ENCODE data around the gene ROR2. TPM values are rescaled to one million over a fixed set of nuclear protein-coding genes. Genes with fewer than 3 reads are reported as not detected.
A peak's percentile ranks its signal among the peaks of the same experiment; 100 is the strongest.

Gene ROR2
- total and polyA plus RNA-seq, 2 donors, result 4.5 to 7.1 TPM

GRCh38 chr9:91908746-91909145, 41.3 kb downstream of the ROR2 start:
- no peak overlapping the region for H3K4me3 ChIP-seq (ENCODE audit: low read length in 2 of 2)
- WGBS, result 65% methylated on average over 4 of the region's 4 CpGs
- no peak for DNase-seq (ENCODE audit: low read depth in 6 of 9, low spot score in 9 of 9)
- H3K27ac ChIP-seq (ENCODE audit: low read depth in 1 of 2, low read length in 1 of 2), result no peak overlapping the region
- H3K9me3 ChIP-seq (ENCODE audit: control insufficient read depth in 2 of 2, insufficient read depth in 1 of 2, low read length in 1 of 2), result no peaks in the 10 kb centered on the region
- peaks cover 0 to 4% of the 10 kb centered on the region in 2 donors for H3K27me3 ChIP-seq (ENCODE audit: control insufficient read depth in 2 of 2, insufficient read depth in 1 of 2, low read length in 1 of 2)
- H3K36me3 ChIP-seq (ENCODE audit: control insufficient read depth in 2 of 2, insufficient read depth in 2 of 2, low read length in 1 of 2), result no peaks in the 10 kb centered on the region
- peaks cover 0 to 14% of the 10 kb centered on the region in 2 donors for H3K4me1 ChIP-seq (ENCODE audit: control insufficient read depth in 2 of 2, insufficient read depth in 2 of 2, low read length in 2 of 2)

- H3K36me3 ChIP-seq (ENCODE audit: control insufficient read depth in 2 of 2, insufficient read depth in 2 of 2, low read length in 1 of 2), result no peaks in the 10 kb centered on the region
- H3K4me1 ChIP-seq (ENCODE audit: control insufficient read depth in 2 of 2, insufficient read depth in 2 of 2, low read length in 2 of 2), result peaks cover 0 to 14% of the 10 kb centered on the region in 2 donors
- no peak for DNase-seq (ENCODE audit: low read depth in 6 of 9, low spot score in 9 of 9)
- peaks cover 0 to 4% of the 10 kb centered on the region in 2 donors for H3K27me3 ChIP-seq (ENCODE audit: control insufficient read depth in 2 of 2, insufficient read depth in 1 of 2, low read length in 1 of 2)
- H3K4me3 ChIP-seq (ENCODE audit: low read length in 2 of 2), result no peak overlapping the region
- no peaks in the 10 kb centered on the region for H3K9me3 ChIP-seq (ENCODE audit: control insufficient read depth in 2 of 2, insufficient read depth in 1 of 2, low read length in 1 of 2)
- H3K27ac ChIP-seq (ENCODE audit: low read depth in 1 of 2, low read length in 1 of 2), result no peak overlapping the region
- 93% methylated on average over 2 of the region's 2 CpGs for WGBS
Observed at GRCh38 chr9:91908293-91908623, 41.8 kb downstream of the ROR2 start.

GRCh38 chr9:91907484-91908292, 42.3 kb downstream of the ROR2 start:
- H3K27ac ChIP-seq (ENCODE audit: low read depth in 1 of 2, low read length in 1 of 2), result no peak overlapping the region
- H3K4me1 ChIP-seq (ENCODE audit: control insufficient read depth in 2 of 2, insufficient read depth in 2 of 2, low read length in 2 of 2), result peaks cover 0 to 14% of the 10 kb centered on the region in 2 donors
- WGBS, result 94% methylated on average over 8 of the region's 8 CpGs
- DNase-seq (ENCODE audit: low read depth in 6 of 9, low spot score in 9 of 9), result no peak
- no peaks in the 10 kb centered on the region for H3K36me3 ChIP-seq (ENCODE audit: control insufficient read depth in 2 of 2, insufficient read depth in 2 of 2, low read length in 1 of 2)
- H3K4me3 ChIP-seq (ENCODE audit: low read length in 2 of 2), result no peak overlapping the region
- H3K27me3 ChIP-seq (ENCODE audit: control insufficient read depth in 2 of 2, insufficient read depth in 1 of 2, low read length in 1 of 2), result peaks cover 0 to 4% of the 10 kb centered on the region in 2 donors
- no peaks in the 10 kb centered on the region for H3K9me3 ChIP-seq (ENCODE audit: control insufficient read depth in 2 of 2, insufficient read depth in 1 of 2, low read length in 1 of 2)

GRCh38 chr9:91905991-91906469, 44.0 kb downstream of the ROR2 start:
- DNase-seq (ENCODE audit: low read depth in 6 of 9, low spot score in 9 of 9), result peak in 2 of 9 donors; percentile 30 to 52
- Histone ChIP-seq H3K4me3 (ENCODE audit: low read length in 2 of 2) (peak overlapping the region; percentile 37 to 43), H3K9me3 (ENCODE audit: control insufficient read depth in 2 of 2, insufficient read depth in 1 of 2, low read length in 1 of 2) (no peaks in the 10 kb centered on the region), H3K27me3 (ENCODE audit: control insufficient read depth in 2 of 2, insufficient read depth in 1 of 2, low read length in 1 of 2) (peaks cover 0 to 4% of the 10 kb centered on the region in 2 donors), H3K4me1 (ENCODE audit: control insufficient read depth in 2 of 2, insufficient read depth in 2 of 2, low read length in 2 of 2) (peaks cover 0 to 18% of the 10 kb centered on the region in 2 donors), H3K36me3 (ENCODE audit: control insufficient read depth in 2 of 2, insufficient read depth in 2 of 2, low read length in 1 of 2) (no peaks in the 10 kb centered on the region), H3K27ac (ENCODE audit: low read depth in 1 of 2, low read length in 1 of 2) (peak overlapping the region in 1 of 2 donors; percentile 32)
- 2% methylated on average over 11 of the region's 11 CpGs for WGBS

GRCh38 chr9:91905237-91905650, 44.8 kb downstream of the ROR2 start:
- no peak overlapping the region for H3K27ac ChIP-seq (ENCODE audit: low read depth in 1 of 2, low read length in 1 of 2)
- no peaks in the 10 kb centered on the region for H3K9me3 ChIP-seq (ENCODE audit: control insufficient read depth in 2 of 2, insufficient read depth in 1 of 2, low read length in 1 of 2)
- peaks cover 0 to 8% of the 10 kb centered on the region in 2 donors for H3K27me3 ChIP-seq (ENCODE audit: control insufficient read depth in 2 of 2, insufficient read depth in 1 of 2, low read length in 1 of 2)
- DNase-seq (ENCODE audit: low read depth in 6 of 9, low spot score in 9 of 9), result no peak
- no peak overlapping the region for H3K4me3 ChIP-seq (ENCODE audit: low read length in 2 of 2)
- WGBS, result 97% methylated on average over 1 of the region's 1 CpG
- H3K36me3 ChIP-seq (ENCODE audit: control insufficient read depth in 2 of 2, insufficient read depth in 2 of 2, low read length in 1 of 2), result no peaks in the 10 kb centered on the region
- peaks cover 0 to 23% of the 10 kb centered on the region in 2 donors for H3K4me1 ChIP-seq (ENCODE audit: control insufficient read depth in 2 of 2, insufficient read depth in 2 of 2, low read length in 2 of 2)

GRCh38 chr9:91904588-91905236, 45.3 kb downstream of the ROR2 start:
- Histone ChIP-seq H3K4me3 (ENCODE audit: low read length in 2 of 2) (no peak overlapping the region), H3K27ac (ENCODE audit: low read depth in 1 of 2, low read length in 1 of 2) (no peak overlapping the region), H3K4me1 (ENCODE audit: control insufficient read depth in 2 of 2, insufficient read depth in 2 of 2, low read length in 2 of 2) (peaks cover 0 to 26% of the 10 kb centered on the region in 2 donors), H3K27me3 (ENCODE audit: control insufficient read depth in 2 of 2, insufficient read depth in 1 of 2, low read length in 1 of 2) (peaks cover 0 to 11% of the 10 kb centered on the region in 2 donors), H3K9me3 (ENCODE audit: control insufficient read depth in 2 of 2, insufficient read depth in 1 of 2, low read length in 1 of 2) (no peaks in the 10 kb centered on the region), H3K36me3 (ENCODE audit: control insufficient read depth in 2 of 2, insufficient read depth in 2 of 2, low read length in 1 of 2) (no peaks in the 10 kb centered on the region)
- no peak for DNase-seq (ENCODE audit: low read depth in 6 of 9, low spot score in 9 of 9)
- 93% methylated on average over 10 of the region's 10 CpGs for WGBS

- WGBS, result 43% methylated on average over 12 of the region's 12 CpGs
- no peaks in the 10 kb centered on the region for H3K9me3 ChIP-seq (ENCODE audit: control insufficient read depth in 2 of 2, insufficient read depth in 1 of 2, low read length in 1 of 2)
- H3K4me3 ChIP-seq (ENCODE audit: low read length in 2 of 2), result no peak overlapping the region
- DNase-seq (ENCODE audit: low read depth in 6 of 9, low spot score in 9 of 9), result no peak
- no peaks in the 10 kb centered on the region for H3K36me3 ChIP-seq (ENCODE audit: control insufficient read depth in 2 of 2, insufficient read depth in 2 of 2, low read length in 1 of 2)
- H3K4me1 ChIP-seq (ENCODE audit: control insufficient read depth in 2 of 2, insufficient read depth in 2 of 2, low read length in 2 of 2), result peaks cover 0 to 37% of the 10 kb centered on the region in 2 donors
- peaks cover 0 to 16% of the 10 kb centered on the region in 2 donors for H3K27me3 ChIP-seq (ENCODE audit: control insufficient read depth in 2 of 2, insufficient read depth in 1 of 2, low read length in 1 of 2)
- H3K27ac ChIP-seq (ENCODE audit: low read depth in 1 of 2, low read length in 1 of 2), result no peak overlapping the region
Observed at GRCh38 chr9:91903126-91903911, 46.7 kb downstream of the ROR2 start.

GRCh38 chr9:91902475-91903125, 47.4 kb downstream of the ROR2 start:
- peaks cover 0 to 16% of the 10 kb centered on the region in 2 donors for H3K27me3 ChIP-seq (ENCODE audit: control insufficient read depth in 2 of 2, insufficient read depth in 1 of 2, low read length in 1 of 2)
- peaks cover 0 to 40% of the 10 kb centered on the region in 2 donors for H3K4me1 ChIP-seq (ENCODE audit: control insufficient read depth in 2 of 2, insufficient read depth in 2 of 2, low read length in 2 of 2)
- WGBS, result 94% methylated on average over 11 of the region's 11 CpGs
- no peak overlapping the region for H3K4me3 ChIP-seq (ENCODE audit: low read length in 2 of 2)
- no peak for DNase-seq (ENCODE audit: low read depth in 6 of 9, low spot score in 9 of 9)
- no peaks in the 10 kb centered on the region for H3K9me3 ChIP-seq (ENCODE audit: control insufficient read depth in 2 of 2, insufficient read depth in 1 of 2, low read length in 1 of 2)
- H3K36me3 ChIP-seq (ENCODE audit: control insufficient read depth in 2 of 2, insufficient read depth in 2 of 2, low read length in 1 of 2), result no peaks in the 10 kb centered on the region
- no peak overlapping the region for H3K27ac ChIP-seq (ENCODE audit: low read depth in 1 of 2, low read length in 1 of 2)
